Activated CD4-positive, CD25-positive, alpha-beta regulatory T cell treated with anti-CD3 and anti-CD28 coated beads, Interleukin-2, amount 50 U/mL, for 16 hours (primary cell): ENCODE measurements around the gene SUGCT.
"Not testable (repeated sequence)": the region's sequence is repeated elsewhere in the genome, so short reads cannot be mapped to it uniquely, and the experiment has no call there.

Experiments
- DNase-seq: peaks from one replicate; pipeline ENCODE4 v3.0.0-alpha.2; 2020; ENCODE audit warnings: low read depth, low spot score

The SUGCT gene

DNA sequence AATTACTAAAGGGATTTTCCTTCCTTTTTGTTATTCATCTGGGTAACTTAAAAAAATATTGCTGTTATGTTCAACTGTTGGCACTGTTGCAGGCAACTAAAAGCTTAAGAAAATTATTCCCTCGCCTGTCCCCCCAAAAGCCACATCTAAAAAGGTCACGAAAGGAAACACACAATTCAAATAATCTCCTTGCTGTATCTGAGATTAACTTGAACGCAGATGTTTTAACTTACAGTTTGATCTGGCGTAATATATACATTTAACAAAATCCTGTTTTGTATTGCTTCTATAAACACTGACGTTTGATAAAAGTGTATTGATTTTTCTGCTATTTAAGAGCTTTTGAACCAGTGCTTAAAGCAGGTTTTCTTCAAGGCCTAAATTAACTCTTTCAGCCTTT is 432.1 kb downstream of the SUGCT start:
- no peak for DNase-seq

DNA sequence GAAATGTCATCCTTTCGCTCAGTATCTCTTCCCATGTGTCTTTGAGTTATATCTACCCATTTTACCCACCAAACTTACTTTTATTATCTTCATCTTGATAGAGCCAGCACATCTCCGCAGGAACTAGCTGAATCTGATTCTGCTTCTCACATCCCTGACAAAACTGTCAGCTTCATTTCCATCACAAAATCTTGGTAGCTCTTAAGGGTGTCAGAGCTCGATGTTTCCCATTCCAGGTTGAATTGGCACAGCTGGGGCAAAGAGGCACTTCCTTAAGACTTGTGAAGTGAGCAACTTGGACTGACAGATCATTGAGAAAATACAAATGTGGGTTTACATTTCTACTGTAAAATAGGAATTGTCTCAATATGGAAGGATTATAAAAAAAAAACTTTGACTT is 434.5 kb downstream of the SUGCT start:
- DNase-seq, result no peak

DNA sequence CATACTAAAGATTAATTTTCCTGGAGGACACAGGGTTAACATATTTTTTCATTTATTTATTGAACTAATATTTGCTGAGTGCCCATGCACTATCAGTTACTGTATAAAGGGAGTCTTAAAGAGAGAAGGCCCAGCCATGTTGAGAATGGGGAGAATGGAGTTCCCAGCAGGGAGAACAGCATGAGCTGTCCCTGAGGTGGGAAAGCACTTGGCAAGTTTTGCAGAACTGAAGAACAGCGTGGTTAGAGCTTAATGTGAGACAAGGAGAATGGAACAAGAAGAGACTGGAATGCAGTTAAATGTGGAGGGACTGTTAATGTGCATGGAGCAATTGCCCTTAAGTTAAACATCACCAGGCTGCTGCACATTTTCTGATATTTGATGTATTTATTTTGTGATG is 435.4 kb downstream of the SUGCT start:
- no peak for DNase-seq

DNA sequence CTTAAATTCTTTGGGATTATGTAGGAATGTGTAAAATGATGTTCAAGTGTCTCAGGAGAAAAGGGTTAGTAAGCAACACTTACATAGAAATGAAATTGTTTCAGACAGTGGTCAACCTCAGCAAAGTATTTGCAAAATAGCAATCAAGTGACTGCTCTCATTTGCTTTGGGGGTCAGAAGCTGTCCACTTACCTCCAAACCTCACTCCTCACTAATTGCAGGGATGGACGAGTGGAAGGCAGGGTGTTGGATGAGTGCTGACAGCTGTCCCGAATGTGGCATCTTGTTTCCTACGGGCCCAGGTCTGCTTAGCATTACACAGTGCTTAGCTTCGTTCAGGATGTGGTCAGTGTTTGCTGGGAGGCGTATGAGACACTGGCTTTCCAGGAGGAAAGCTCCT is 437.0 kb downstream of the SUGCT start:
- DNase-seq, result no peak

DNA sequence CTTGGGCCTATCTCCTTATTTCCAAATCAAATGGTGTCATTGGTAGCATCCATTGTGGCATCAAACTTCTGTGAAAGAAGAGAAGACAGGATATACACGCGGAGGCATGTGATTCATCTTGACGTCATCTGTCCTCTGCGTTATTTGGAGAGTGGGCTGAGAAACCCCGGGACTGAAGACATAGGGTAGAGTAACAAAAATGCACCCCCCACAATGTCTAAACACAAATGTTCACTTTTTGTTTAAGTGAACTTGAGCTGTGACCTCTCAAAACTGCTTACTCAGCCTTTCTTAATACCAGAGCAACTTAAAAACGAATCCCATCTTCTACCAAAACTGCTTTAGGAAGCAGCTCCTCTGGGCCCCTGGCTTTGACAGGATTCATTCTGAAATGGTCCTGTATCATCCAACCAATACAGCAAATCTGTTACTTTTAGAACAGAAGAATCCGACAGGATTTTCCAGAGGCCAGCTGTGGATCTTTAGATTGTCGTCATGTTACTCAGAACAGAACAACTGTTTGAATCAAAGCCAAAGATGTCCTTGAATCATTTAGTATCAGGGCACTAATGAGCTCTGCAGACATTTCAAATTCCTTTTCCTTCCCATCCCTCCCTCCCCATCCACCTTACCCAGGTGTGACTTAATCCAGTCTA is 438.1 kb downstream of the SUGCT start:
- no peak for DNase-seq

DNA sequence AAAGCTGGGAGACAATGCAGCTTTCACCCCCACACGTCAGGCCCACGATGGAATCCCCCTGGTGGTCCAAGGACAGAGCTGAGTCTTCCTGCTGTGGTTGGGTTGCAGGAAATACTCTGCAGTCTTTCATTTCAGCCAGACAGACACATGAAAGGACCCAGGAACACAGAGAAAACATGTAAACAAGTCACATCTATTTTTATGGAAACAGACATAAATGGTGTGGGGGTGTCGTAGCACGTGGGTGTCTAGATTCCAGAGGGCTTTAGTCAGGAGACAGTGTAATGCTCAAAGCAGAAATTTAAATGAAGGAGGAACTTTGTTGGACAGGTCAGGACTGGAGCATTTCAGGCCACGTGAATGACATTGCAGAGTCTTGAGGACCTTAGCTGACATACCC is 444.6 kb downstream of the SUGCT start:
- DNase-seq, result no peak

DNA sequence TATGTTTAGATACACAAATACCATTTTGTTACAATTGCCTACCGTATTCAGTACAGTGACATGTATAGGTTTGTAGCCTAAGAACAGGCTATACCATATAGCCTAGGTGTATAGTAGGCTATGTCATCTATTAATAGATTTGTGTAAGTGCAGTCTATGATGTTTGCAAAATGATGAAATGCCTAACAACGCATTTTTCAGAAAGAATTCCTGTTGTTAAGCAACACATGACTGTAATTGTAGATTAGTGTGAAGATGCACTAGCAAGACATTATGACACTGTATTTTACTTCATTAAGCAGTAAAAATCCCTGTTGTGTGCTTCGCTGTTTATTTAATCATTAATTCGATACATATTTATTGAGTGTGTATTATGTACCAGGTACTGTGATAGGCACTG is 446.0 kb downstream of the SUGCT start:
- DNase-seq, result no peak

DNA sequence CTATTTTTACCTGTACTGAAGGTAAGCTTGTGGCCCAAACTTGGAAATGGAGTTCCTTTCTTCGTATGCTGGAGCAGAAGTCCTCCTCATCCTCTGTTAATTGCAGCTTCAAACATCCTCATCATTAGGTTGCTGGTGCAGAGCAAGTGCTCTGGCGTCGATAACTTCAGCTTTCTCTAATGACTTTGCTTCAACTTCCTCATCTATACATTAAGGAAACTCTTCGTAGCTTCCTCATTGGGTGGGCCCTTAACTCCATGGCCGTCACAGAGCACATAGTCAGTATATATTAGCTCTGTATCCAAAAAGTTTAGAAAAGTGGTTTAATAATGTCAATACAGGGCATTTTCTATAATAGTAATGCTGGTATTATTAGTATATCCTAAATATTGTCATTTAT is 447.7 kb downstream of the SUGCT start:
- DNase-seq, result no peak

DNA sequence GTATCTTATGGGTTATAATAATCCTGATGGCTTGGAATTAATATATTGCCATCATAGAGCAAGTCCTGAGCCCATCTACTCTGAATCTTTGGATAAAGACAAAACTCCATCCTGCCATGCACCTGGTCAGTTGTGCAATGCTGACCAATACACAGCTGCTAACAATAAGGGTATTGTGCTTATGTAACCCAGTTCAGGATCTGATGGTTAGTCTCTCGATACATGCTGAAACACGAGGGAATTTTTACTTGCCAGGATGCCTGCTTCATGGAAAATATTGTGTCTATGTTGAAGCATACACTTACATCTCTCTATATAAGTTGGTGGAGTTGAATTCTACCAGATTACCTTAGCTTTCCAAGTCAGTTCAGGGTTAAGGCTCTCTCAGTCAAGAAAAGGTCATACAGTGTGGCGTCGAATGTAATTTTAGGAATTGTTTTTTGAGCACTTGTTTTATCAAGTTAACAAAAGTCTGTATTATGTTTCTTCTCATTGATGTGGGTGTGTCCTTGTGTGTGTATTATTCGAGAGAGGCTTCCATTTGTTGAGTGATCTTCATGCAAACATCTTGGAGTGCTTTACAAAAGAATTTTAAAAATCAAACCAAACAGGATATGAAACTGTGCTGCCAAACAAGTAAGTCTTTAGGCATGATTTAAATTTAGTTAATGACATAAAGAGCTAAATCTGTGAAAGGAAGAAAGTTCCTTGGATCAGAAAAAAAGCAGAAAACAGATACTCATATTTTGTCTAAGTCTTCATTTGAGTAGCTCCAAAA is 449.1 kb downstream of the SUGCT start:
- DNase-seq, result no peak

DNA sequence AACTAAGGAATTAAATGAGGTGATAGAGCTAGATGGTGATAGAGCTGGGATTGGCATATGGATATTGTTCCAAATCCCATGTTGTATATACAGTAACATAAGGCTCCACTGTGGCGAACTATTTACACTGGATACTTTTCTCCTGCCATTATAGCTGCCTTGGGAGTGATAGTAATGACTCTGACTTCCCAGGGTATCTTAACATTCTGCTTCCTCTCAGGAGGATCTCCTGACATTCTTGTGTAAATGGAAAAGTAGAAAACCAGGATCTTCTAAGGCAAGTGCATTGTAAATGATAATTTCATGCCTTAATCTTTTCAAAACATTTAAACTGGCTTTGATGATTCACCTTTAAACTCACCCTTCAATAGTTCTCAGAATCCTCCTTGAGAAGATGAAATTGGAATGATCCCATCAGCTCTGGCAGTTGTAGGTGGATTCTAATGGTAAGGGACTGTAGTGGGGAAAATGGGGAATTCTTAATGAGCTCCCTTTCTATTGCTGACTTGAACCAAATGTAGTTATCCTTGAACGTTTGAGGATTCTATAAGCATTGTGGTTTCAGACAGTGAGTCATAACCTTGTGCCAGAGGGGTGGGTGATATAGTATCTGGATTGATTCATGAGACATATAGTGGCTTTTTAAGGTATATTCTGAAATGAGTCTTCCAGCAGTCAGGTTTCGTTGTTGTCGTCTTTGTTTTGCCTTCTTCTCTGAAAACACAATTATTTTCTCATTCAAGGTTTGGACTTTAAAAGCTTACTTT is 450.0 kb downstream of the SUGCT start:
- DNase-seq, result no peak

DNA sequence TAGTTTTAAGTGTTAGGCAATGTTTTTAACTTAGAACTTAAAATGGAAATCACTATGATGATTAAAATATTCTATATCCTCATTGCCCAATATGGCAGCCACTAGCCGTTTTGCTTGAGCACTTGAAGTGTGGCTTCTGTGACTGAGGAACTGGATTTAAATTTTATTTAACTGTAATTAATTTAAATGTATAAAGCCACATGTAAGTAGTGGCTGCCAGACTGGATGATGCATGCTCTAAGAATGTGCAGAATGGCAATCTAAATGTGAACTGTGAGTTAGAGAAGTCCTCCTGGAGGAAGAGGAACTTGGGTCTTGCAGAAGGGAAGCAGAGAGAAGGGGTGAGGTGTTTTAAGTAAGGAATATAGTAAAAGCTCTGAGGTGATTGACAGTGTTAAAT is 451.4 kb downstream of the SUGCT start:
- DNase-seq, result no peak

DNA sequence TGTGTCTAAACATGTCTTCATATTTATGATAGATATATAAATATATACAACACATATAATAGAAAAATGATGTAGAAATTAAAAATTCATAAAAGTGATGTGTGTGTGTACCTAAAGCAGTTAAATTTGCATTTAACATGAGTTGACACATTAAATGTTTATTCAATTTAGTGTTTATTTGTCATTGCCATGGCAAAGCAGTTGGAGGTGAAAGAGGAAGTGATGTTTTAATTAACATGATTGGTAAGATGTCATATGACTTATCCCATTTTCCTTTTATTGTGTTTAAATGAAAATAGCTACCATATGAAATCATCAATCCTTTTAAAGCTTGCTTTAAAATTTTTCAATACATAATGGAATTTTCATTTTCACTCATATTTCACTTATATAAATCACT is 452.6 kb downstream of the SUGCT start:
- no peak for DNase-seq

DNA sequence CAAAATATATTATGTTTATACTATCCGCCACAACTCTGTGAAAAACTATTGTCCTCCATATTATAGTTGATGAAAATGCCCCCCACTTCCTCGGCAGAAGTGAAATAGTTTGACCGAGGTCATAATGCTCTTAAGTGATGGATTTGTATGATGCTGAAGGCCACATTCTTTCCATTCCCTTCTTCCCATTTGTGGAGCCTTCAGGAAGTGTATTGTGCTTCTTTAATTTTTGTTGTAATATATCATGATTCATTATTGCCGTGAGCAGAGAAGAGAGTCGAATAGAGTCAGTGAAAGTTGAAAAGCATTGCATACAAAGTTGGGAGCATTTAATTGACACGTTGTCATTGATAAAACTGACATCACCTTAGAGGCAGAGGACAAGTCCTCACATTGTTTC is 460.3 kb downstream of the SUGCT start:
- DNase-seq, result no peak

DNA sequence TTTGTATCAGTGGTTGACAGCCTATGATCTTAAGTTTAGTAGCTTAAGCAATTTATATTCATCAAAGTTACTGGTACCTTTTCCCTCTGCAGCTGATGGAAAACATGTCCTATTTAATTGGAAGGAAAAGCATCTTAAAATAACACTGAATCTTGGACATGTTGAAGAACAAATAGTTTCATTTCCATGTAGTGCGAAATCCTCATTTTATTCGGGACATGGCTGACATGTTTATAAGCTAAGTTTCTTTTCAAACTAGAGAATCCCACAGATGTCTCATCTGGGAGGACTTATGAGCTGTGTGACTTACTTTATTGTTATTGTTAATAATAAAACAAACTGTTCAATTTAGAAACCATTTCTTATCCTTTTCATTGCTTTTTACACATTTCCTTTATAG is 461.0 kb downstream of the SUGCT start:
- DNase-seq, result no peak

DNA sequence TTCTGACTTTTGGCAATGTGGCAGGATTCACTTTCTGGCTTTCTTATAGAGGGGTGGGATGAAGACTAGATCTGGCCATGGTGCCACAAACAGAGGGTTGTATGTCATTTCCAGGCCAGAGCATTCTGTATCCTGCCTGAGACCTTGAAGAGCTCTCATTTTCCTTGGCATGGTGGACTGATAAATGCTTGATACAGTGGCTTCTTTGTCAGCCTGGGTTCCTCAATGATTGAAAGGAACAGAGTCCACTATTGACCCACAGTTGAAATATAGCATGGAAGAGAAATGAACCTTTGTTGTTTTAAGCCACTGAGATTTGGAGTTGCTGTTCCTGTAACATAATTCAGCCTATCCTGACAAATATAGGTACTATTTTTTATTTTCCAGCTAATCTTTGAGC is 462.7 kb downstream of the SUGCT start:
- DNase-seq, result no peak

DNA sequence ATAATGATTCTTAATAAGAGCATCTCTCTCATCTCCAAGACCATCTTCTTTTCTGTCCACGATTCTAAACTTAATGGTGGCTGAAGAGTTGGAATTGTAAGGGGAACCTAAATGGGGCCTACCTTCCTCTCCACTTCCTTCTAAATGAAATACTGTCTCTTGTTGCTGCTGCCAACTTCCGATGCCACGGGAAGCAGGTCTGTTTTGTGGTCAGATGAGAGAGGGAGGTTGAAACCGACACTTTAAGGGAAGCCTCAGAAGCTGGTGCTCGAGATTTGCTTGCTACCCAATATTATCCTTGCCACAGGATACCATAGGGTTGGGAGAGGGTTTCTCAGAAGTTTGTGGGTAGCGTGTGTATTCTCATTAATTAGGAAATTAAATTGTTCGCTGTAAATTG is 464.1 kb downstream of the SUGCT start:
- no peak for DNase-seq

DNA sequence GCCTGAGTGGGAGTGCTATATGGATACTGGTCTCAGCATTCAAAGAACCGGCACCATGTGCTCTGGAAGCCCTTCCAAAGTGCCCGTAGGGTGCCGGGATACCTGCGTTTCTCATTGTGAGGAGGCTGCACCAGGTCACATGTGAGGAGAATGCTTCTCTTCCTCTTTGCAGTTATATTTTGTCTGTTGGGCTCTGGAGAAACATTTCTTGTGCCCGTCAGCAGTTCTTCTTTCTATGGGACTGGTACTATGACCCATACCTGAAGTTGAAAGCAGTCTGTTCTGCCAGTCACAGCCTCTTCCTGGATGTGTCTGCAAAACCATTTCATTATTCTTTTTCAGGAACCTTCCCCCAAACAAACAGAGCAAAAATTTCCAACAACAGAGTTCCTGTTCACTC is 465.0 kb downstream of the SUGCT start:
- DNase-seq, result no peak

DNA sequence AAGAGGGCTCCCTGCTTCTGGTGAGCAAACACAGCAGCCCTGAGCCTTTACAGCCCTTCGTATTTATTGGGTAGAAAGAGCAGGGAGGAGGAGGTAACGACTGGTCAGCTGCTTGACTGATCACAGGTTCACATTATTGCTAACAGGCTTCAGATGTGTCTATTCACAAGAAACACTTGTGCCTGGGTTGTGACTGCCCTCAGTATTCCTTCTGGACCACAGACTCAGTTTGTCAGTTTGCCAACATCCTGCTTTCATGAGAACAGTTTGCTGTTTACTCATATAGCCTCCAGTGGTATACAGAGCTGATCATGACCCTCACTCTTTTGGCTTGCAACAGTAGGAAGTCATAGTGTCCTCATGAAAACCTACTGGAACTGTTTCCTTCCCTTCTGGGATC is 467.5 kb downstream of the SUGCT start:
- DNase-seq, result not testable (repeated sequence)

DNA sequence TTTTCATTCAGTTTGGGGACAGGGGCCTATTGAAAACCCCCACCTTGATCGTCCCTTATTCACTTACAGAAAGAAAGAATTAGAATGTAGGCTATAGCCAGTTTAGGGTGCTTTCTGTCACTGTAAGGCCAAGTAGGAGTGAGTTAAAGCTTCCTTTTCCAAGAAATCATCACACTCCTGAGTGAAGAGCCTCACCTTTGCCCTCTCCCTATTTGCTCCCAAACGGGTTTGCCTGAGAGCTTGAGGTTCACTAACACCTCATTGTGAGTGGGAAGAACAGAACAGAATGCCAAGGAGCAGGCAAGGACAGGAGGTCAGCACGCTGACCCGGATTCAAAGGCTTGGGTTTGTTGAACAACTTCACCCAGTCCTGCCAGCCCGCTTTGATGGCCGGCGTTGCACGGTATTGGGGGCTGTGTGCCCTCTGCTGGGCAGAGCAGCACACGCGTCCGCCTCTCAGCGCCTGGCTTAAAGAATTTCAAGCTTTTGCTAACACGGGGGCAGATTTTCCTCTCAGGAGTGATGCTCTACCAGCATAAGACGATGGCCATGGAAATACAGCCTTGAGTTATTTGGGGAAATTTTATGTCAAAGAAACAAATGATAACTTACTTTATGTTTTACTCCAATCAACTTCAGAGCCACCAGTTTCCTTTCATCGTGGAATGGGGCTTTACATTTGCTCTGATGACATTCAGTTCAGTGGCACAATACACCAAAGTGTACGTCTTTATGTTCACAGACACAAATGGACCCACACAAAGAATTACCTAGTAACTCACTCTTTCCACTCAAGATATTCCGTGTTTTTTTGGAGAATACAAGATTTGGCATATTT is 470.0 kb downstream of the SUGCT start:
- no peak for DNase-seq

DNA sequence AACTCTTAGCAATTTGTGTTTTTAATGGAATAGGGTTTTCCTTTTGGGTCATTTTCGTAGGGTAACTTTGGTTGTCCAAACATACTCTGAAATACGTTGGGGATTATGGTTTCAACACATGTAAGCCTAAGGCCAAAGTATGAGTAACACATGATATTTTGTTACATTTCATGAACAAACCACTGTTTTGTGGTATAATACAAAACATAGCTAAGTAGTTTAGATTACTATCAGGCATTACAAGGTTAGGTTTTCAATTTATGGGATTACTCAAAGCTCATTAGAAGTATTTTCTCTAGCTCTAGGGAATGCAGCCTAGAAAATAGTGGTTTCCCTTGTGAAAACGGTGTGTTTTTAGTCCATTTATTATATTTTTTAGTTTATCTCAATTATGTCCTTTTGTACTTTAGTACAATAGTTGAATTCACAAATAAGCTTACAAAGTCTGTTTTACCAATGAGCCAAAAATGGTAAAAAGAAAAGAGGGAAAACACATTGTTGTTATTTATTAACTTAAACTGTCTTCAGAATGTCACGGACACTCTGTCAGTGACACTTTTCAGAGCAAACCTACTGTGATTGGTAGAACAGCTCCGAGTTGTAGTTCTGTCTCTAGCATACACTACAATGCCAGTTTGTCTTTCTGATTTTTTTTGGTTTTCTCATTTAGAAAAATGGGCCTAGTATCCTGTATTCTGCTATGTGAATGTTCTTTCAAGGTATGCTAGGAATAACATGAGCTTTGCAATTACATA is 473.7 kb downstream of the SUGCT start:
- no peak for DNase-seq

DNA sequence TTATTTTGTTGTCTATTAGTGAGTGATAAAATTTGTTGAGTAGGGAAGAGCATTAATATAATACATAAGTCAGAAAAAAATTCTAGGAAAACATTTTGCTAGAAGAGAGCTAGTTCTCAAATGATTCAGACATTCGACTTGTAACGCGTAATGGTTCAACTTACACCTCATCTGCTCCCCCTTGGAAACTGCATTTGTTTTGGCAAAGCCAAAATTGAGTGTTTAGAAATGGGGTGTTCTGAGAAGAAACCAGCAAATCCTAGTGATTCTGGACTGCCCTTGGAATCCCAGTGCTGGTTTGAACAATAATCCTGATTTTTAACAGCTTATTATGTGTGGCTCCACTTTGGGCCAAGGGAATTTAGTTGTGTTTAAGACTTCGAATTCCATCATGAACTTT is 475.7 kb downstream of the SUGCT start:
- DNase-seq, result no peak
